Cardiac septum (tissue), 1 donor: ENCODE data around the gene CEMIP2. TPM values are rescaled to one million over a fixed set of nuclear protein-coding genes. Genes with fewer than 3 reads are reported as not detected.

ENCODE experiments used
- DNase-seq: peaks from one replicate; pipeline ENCODE4 v3.0.0-alpha.2; 2020; ENCODE audit warnings: low spot score
- intact Hi-C: fragments of 100-400 bp; cut with DNase I; formaldehyde crosslinking; loops from one replicate; pipeline ENCODE4 v1.14.0; 2022
- total RNA-seq: library from RNA; stranded (reverse); fragmentation: NEBNext Ultra II Directional; extraction: Animal tissue kit (Norgen Biotek cat#: 25700); gene quantifications from one replicate; pipeline ENCODE4 v1.2.1, GENCODE V29; 2021
- donor health status: DM: no; HTN: no; CAD: no.

CEMIP2 gene
- total RNA-seq, 1 donor from 2014 or later, result 11.2 TPM

DNA sequence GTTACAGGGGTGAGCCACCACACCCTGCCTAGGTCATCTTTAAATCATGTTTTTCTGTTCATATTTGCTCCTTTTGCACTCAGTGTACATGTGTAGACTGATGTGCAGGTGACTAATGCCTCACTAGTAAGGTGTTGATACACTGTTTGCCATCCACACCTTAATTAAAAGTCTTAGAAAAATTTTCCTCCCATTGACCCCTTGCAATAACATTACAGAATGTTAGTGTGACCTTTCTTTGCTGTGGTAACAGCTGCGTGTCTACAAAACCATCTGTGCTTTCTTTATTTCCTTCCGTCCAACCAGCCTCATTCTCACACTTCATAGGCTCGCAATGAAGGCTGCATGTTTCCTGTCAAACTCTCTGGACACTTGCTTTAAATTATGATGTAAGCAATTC lies 6.6 kb upstream of the CEMIP2 start:
- intact Hi-C loops, result no loop called here
- DNase-seq, result no peak

DNA sequence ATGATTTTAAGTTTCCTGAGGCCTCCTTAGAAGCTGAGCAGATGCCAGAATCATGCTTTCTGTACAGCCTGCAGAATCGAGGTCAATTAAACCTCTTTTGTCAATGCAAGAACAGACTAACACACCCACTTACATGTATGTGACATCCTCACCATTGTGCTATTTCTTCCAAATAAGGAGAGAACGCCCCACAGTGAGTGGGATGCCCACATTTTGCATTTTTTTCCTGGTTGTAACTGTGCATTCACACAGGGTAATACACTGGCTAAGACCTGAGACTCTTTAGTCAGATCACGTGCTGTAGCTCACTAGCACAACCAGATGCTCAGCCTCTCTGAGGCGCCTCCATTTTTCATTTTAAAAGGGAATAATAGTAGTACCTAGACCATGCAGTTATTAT lies 4.4 kb upstream of the CEMIP2 start:
- no peak for DNase-seq
- intact Hi-C loops, result loop anchor here (2.0 kb wide), 1 partner anchor 166 kb away; no protein-coding TSS in a partner anchor

DNA sequence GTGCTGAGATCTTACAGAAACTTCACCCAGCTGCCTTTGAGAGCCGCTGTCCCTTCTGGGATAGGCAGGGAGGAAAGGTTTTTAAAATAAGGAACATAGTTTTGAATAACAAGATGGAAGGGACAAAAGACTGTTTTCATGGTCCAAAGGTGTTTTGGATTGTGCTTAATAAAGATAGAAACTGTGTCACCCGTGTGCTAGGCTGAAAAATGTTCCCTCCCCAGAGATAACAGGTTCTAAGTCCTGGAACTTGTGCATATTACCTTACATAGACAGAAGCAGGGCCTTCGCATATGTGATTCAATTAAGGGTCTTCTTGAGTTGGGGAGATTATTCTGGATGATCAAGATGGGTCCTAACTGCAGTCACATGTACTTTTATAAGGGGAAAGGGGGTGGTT lies 1.9 kb upstream of the CEMIP2 start:
- intact Hi-C loops, result no loop called here
- DNase-seq, result no peak

DNA sequence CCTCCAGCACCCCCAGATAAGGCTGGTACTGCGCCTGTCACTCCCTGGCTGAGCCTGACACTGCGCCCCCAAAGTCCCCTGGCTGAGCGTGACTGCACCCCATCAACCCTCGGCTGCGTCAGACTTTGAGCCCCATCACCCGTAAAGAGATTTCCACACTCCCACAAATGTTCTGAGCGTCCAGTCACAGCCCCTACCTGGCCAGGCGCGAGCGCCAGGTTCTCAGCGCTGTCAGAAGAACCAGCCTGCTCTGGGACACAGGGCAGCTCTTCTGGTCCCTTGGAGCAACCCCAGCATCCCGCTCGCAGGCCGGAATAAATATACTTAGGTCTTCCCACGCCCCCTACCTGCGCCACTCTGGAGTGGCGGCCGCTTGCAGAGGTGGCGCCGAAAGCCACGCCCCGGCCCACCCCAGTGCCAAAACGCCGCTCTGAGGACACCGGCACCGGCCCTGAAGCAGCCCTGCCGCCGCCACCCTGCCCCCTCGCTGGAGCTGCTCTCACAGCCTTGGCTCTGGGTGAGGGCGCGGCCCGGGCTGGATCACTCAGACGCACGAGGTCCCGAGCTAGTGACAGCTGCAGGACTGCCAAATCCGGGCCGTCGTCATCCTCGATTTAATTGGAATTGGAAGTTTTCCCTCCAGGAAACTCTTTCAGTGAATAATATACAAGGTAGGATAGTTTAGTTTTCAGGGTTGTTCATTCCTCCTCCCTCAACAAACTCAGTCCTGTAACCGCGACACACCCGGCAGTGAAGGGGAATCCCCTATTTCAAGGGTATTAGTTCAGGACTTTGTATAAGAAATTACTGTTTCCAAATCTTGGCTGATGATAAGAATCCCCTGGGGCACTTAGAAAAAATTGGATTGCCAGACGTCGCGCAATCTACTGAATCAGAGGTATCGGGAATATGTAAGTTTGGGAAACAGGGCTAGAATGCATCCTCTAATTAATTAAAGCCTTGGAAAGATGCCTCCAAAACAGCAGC lies 1.2 kb upstream of the CEMIP2 start:
- peak; percentile 87 for DNase-seq
- intact Hi-C loops, result loop anchor here (5.0 to 10.0 kb wide), 2 partner anchors 65 to 143 kb away; partner anchors contain the start of genes ABHD17B and C9orf85

- DNase-seq, result peak; percentile 75
- intact Hi-C loops, result loop anchor here (5.0 to 10.0 kb wide), 2 partner anchors 63 to 144 kb away; partner anchors contain the start of genes ABHD17B and C9orf85
Measured at GRCh38 chr9:71767776-71768321, 464 bp downstream of the CEMIP2 start.

- no peak for DNase-seq
- intact Hi-C loops, result loop anchor here (5.0 to 10.0 kb wide), 2 partner anchors 62 to 145 kb away; partner anchors contain the start of genes ABHD17B and C9orf85
Measured at GRCh38 chr9:71767163-71767775, 1.0 kb downstream of the CEMIP2 start.

DNA sequence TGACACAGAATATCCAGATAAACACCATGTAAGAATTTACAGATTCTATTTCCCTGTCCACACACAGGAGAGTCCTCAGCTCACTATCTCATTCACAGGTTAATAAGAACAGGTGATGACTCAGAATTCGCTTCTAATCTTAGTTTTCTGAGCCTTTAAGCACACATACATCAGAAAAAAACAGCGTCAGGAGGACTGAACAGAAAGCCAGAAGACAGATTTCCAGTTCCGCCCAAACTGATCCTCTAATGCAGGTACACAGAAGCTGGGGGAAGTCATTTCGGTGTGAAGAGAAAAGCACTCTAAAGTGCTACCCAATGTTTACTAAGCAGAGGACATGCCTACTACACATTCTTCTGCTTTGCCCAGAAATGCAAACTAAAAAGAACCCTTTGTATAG lies 1.6 kb downstream of the CEMIP2 start:
- intact Hi-C loops, result loop anchor here (5.0 to 10.0 kb wide), 2 partner anchors 62 to 146 kb away; partner anchors contain the start of genes ABHD17B and C9orf85
- DNase-seq, result no peak

DNA sequence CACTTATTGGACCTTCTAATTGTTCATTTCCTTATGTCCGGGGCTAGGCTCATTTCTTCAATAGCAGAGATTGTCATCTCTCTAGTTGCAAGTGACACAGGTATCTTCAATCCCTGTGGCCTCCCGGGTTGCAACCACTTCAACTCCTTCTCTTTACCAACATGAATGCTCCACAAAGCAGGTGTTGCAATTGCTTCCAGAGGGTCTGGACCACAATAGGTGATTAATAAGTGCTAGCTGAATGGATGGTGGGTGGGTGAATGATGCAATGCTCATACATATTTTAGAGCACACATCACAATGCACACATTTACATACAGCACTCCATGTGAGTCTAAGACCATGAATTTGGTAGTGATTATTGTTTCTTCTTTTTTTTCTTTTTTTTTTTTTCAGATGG lies 2.6 kb downstream of the CEMIP2 start:
- intact Hi-C loops, result loop anchor here (5.0 to 10.0 kb wide), 2 partner anchors 61 to 147 kb away; partner anchors contain the start of genes ABHD17B and C9orf85
- no peak for DNase-seq

DNA sequence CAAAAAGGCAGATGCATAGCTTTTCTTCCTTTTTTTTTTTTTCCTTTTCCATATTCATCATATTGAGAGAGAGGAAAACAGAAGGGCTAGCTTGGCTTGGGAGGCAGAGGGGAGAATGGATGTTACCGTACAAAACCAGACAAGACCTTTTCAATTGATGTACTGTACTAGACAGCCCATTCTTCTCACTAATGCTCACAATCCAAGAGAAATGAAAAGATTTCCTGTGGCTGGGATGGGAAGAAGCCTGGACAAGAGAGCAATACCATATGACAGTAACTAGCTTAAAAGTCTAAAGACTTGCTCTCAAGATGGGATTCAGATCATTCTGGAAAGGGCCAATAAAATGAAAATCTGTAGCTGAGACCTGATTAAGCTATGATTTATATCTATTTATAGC lies 3.4 kb downstream of the CEMIP2 start:
- no peak for DNase-seq
- intact Hi-C loops, result loop anchor here (5.0 to 10.0 kb wide), 2 partner anchors 60 to 147 kb away; partner anchors contain the start of genes ABHD17B and C9orf85

DNA sequence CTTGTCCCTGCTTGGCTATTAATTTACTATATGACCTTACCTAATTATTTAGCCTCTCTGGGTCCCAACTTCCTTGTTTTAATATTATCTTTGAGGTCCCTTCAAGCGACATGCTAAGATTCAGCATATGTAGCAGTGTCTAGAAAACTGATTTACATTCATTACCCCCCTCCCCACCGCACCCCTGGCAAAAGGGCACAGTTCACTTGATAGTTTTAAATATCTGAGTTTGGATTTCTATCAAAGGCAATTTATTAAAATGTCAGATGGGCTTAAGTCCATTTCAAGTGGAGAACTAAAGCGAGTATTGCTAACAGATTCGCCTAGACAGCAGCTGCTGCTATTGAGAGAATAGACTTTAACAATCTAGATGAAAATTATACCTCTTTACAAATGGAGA lies 3.9 kb downstream of the CEMIP2 start:
- DNase-seq, result no peak
- intact Hi-C loops, result loop anchor here (10.0 kb wide), 1 partner anchor 60 kb away; no protein-coding TSS in a partner anchor

GRCh38 chr9:71763832-71764231 lies 4.5 kb downstream of the CEMIP2 start:
- intact Hi-C loops, result loop anchor here (10.0 kb wide), 1 partner anchor 59 kb away; no protein-coding TSS in a partner anchor
- no peak for DNase-seq

- intact Hi-C loops, result loop anchor here (10.0 kb wide), 1 partner anchor 58 kb away; no protein-coding TSS in a partner anchor
- DNase-seq, result no peak
Measured at GRCh38 chr9:71762900-71763653, 5.2 kb downstream of the CEMIP2 start.

DNA sequence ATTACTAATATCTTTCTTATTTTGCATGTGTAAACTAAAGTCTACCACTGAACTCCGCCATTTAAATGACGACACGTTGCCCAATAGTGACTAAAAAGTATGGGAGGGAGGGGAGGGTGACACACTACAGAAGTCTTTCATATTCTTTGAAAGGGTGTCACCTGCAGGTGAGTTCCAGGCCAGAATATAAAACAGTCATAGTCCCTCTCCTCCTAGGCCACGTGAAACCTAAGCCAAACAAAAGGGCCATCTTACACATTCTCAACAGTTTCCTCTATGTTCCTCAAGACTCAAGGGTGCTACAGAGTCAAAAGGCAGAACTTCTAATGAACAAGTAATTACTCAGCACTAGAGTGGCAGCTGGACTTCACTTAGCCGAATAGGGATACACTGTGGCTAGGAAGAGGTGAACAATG lies 6.4 kb downstream of the CEMIP2 start:
- intact Hi-C loops, result loop anchor here (10.0 kb wide), 1 partner anchor 57 kb away; no protein-coding TSS in a partner anchor
- no peak for DNase-seq

DNA sequence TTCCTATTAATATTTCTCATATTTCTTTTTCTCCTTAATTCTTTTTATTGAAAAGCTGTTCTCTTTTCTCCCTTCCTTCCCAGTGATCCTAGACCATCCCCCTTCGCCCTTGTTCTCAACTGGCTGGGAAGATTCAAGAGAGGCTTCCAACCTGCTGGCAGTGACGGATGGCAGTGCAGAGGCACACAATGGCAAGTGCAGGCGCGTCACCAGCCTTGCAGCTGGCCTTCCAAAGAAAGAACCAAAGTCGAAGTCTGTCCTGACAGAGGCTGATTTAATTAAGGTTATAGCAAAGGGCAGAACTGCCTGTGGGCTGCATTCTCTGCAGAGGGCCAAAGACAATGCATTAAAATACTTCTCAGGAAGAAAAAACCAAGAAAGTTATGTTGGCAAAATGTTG lies 7.4 kb downstream of the CEMIP2 start:
- intact Hi-C loops, result loop anchor here (10.0 kb wide), 1 partner anchor 56 kb away; no protein-coding TSS in a partner anchor
- DNase-seq, result no peak

GRCh38 chr9:71758785-71759184 lies 9.5 kb downstream of the CEMIP2 start:
- intact Hi-C loops, result no loop called here
- no peak for DNase-seq

GRCh38 chr9:71758277-71758676 lies 10.0 kb downstream of the CEMIP2 start:
- DNase-seq, result no peak
- intact Hi-C loops, result no loop called here

DNA sequence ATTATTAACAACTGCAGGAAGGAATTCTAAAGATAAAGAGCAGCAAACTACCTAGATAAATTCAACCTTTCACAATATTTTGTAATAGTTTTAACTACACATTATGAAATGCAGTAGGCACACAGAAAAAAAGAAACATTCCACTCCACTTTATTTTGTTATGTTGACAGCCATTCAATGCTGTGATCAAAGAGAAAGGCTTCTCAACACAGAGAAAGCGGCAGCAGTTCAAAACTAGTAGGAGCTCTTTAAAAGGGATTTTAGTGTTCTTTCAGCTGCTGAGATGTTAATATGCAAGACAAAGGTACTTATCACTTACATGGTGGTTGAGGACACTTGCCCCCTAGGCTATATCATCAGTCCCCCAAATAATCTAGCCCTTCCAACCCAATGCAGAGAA lies 11.6 kb downstream of the CEMIP2 start:
- intact Hi-C loops, result no loop called here
- no peak for DNase-seq

DNA sequence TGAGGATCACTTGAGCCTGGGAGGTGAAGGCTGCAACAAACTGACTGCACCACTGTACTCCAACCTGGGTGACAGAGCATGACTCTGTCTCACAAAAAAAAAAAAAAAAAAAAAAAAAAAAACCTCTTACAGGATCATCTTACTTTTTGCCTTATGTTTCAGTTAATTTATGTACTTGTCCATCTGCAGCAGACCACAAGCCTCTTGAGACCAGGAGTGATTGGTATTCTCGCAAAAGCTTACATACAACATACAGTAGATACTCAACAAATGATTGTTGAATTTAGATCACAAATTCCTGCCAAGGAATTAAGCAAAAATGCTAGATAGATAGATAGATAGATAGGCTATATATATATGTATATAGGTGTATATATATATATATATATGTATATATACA lies 12.4 kb downstream of the CEMIP2 start:
- intact Hi-C loops, result no loop called here
- no peak for DNase-seq

DNA sequence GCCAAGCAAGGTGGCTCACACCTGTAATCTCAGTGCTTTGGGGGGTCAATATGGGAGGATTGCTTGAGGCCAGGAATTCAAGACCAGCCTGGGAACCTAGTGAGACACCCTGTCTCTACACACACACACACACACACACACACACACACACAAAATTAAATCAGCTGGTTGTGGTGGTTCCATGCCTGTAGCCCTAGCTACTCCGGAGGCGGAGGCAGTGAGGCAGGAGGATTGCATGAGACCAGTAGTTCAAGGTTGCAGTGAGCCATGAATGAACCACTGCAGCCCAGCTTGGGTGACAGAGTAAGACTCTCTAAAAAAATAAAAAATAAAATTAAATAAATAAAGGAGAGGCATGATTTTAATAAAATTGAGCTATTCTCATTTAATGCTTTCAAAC lies 13.1 kb downstream of the CEMIP2 start:
- intact Hi-C loops, result no loop called here
- no peak for DNase-seq
